HL-60 (cell line): Measurements from ENCODE around the gene CCDC57.

ENCODE experiments used
- DNase-seq, 2 experiments: peaks; one replicate each; pipeline ENCODE4 v3.0.0-alpha.2; 2010 to 2020; ENCODE audit warnings: low read depth in 1 of 2, low spot score in 1 of 2
- H3K27ac ChIP-seq: fragments of 250-450 bp; sonication (Bioruptor Pico); replicated peaks from 2 replicates; pipeline ENCODE4 v1.5.1; 2020; ENCODE audit warnings: mild to moderate bottlenecking, moderate library complexity
- H3K27me3 ChIP-seq: fragments of 250-450 bp; sonication (Bioruptor Pico); 2 replicates; pipeline ENCODE4 v1.5.1; 2021; ENCODE audit warnings: mild to moderate bottlenecking, moderate library complexity; ENCODE audit not compliant: insufficient read depth, poor library complexity, severe bottlenecking
- H3K4me3 ChIP-seq: replicated peaks from 2 replicates; pipeline ENCODE4 v1.5.1; 2011; ENCODE audit warnings: mild to moderate bottlenecking, control low read depth, low read length; ENCODE audit not compliant: insufficient read depth
- GABPA ChIP-seq: IDR thresholded peaks from 2 replicates; pipeline ENCODE4 v1.6.1; 2012; ENCODE audit warnings: low read depth
- POLR2AphosphoS5 ChIP-seq: IDR thresholded peaks from 2 replicates; pipeline ENCODE4 v1.6.1; 2012; ENCODE audit warnings: low read depth
- SPI1 ChIP-seq: IDR thresholded peaks from 2 replicates; pipeline ENCODE4 v1.6.1; 2012; ENCODE audit warnings: low read depth, mild to moderate bottlenecking, borderline replicate concordance
- TF ChIP-seq, protein P1 (sequence below): IDR thresholded peaks from one replicate; pipeline ENCODE4 v1.5.1; 2011; ENCODE audit warnings: low read length, control low read depth, inconsistent platforms; ENCODE audit not compliant: insufficient read depth
- TF ChIP-seq, protein P2 (sequence below): IDR thresholded peaks from 2 replicates; pipeline ENCODE4 v1.6.1; 2012; ENCODE audit warnings: low read depth; ENCODE audit not compliant: insufficient replicate concordance

Gene CCDC57

DNA sequence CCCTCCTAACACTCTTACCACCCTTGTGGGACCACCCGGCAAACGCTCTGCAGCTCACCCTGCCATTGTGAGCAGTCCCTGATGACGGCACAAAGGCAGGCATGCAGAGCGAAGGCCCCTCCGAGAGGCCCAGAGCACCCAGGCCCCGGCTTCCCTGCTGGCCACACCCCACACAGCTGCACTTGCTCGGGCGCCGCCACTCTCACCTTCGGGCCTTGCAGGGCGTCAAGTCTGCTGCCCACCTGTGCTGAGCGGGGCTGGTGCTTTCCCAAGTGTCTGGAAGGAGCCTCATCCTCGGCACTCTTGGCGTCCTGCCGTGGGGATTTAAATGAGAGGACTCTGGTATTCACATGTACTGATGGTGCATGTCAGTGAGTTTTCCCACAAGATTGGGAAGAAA, 84.4 kb downstream of the CCDC57 start:
- no peak for DNase-seq
- TF ChIP-seq POLR2AphosphoS5 (no peak), SPI1 (no peak), GABPA (no peak)
- TF ChIP-seq, protein P1, sequence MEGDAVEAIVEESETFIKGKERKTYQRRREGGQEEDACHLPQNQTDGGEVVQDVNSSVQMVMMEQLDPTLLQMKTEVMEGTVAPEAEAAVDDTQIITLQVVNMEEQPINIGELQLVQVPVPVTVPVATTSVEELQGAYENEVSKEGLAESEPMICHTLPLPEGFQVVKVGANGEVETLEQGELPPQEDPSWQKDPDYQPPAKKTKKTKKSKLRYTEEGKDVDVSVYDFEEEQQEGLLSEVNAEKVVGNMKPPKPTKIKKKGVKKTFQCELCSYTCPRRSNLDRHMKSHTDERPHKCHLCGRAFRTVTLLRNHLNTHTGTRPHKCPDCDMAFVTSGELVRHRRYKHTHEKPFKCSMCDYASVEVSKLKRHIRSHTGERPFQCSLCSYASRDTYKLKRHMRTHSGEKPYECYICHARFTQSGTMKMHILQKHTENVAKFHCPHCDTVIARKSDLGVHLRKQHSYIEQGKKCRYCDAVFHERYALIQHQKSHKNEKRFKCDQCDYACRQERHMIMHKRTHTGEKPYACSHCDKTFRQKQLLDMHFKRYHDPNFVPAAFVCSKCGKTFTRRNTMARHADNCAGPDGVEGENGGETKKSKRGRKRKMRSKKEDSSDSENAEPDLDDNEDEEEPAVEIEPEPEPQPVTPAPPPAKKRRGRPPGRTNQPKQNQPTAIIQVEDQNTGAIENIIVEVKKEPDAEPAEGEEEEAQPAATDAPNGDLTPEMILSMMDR = no peak
- TF ChIP-seq, protein P2, sequence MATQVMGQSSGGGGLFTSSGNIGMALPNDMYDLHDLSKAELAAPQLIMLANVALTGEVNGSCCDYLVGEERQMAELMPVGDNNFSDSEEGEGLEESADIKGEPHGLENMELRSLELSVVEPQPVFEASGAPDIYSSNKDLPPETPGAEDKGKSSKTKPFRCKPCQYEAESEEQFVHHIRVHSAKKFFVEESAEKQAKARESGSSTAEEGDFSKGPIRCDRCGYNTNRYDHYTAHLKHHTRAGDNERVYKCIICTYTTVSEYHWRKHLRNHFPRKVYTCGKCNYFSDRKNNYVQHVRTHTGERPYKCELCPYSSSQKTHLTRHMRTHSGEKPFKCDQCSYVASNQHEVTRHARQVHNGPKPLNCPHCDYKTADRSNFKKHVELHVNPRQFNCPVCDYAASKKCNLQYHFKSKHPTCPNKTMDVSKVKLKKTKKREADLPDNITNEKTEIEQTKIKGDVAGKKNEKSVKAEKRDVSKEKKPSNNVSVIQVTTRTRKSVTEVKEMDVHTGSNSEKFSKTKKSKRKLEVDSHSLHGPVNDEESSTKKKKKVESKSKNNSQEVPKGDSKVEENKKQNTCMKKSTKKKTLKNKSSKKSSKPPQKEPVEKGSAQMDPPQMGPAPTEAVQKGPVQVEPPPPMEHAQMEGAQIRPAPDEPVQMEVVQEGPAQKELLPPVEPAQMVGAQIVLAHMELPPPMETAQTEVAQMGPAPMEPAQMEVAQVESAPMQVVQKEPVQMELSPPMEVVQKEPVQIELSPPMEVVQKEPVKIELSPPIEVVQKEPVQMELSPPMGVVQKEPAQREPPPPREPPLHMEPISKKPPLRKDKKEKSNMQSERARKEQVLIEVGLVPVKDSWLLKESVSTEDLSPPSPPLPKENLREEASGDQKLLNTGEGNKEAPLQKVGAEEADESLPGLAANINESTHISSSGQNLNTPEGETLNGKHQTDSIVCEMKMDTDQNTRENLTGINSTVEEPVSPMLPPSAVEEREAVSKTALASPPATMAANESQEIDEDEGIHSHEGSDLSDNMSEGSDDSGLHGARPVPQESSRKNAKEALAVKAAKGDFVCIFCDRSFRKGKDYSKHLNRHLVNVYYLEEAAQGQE = no peak
- Histone ChIP-seq H3K27me3 (no peaks in the 10 kb centered on the region), H3K27ac (no peak overlapping the region), H3K4me3 (no peak overlapping the region)

- no peak for DNase-seq
- Histone ChIP-seq H3K4me3 (no peak overlapping the region), H3K27me3 (no peaks in the 10 kb centered on the region), H3K27ac (no peak overlapping the region)
- TF ChIP-seq, protein P1 = no peak
- TF ChIP-seq POLR2AphosphoS5 (no peak), SPI1 (no peak), GABPA (no peak)
- TF ChIP-seq, protein P2 = no peak
These were observed 84.9 kb downstream of the CCDC57 start for GRCh38 chr17:82127704-82128103.

DNA sequence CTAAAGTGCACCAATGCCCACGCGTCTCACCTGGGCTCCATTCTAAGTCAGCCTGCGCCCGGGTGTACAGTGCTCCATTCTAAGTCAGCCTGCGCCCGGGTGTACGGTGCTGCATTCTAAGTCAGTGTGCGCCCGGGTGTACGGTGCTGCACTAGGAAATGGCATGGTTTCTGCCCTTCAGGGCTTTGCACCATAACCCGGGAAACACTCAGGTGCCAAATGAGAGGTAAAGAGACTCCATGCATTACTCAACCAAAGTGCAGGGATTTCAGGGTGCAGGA, 85.4 kb downstream of the CCDC57 start:
- no peak for DNase-seq
- Histone ChIP-seq H3K27ac (no peak overlapping the region), H3K27me3 (no peaks in the 10 kb centered on the region), H3K4me3 (no peak overlapping the region)
- TF ChIP-seq, protein P1 = no peak
- no peak for TF ChIP-seq SPI1
- TF ChIP-seq GABPA = no peak
- TF ChIP-seq POLR2AphosphoS5 = no peak
- TF ChIP-seq, protein P2 = no peak
